Lung (tissue), 12 donors: ENCODE results near the gene POLR3H. TPM values are rescaled to one million over a fixed set of nuclear protein-coding genes. Genes with fewer than 3 reads are reported as not detected.
A peak's percentile ranks its signal among the peaks of the same experiment; 100 is the strongest.

Experiments
- ATAC-seq: fragments of 200-7000 bp; cut with Tn5 transposase; one replicate; pipeline ENCODE4 v1.9.1; 2020; ENCODE audit warnings: moderate number of reproducible peaks; ENCODE audit not compliant: insufficient read depth, low FRiP score
- DNase-seq, 3 donors: peaks; one replicate each; pipeline ENCODE4 v3.0.0-alpha.2; 2013 to 2017
- H3K27ac ChIP-seq, 2 donors: one replicate each; pipeline ENCODE4 v1.5.1; 2013; ENCODE audit warnings: mild to moderate bottlenecking in 2 of 2, moderate library complexity in 2 of 2, control low read depth in 1 of 2, inconsistent platforms in 1 of 2, low read depth in 1 of 2, low read length in 1 of 2
- H3K27me3 ChIP-seq, 3 donors: one replicate each; pipeline ENCODE4 v1.5.1; 2013; ENCODE audit warnings: low read length in 2 of 3; ENCODE audit not compliant: control insufficient read depth in 3 of 3, insufficient read depth in 3 of 3
- H3K36me3 ChIP-seq, 4 donors: one replicate each; pipeline ENCODE4 v1.5.1; 2013; ENCODE audit warnings: low read length in 4 of 4, mild to moderate bottlenecking in 1 of 4, moderate library complexity in 1 of 4; ENCODE audit not compliant: control insufficient read depth in 4 of 4, insufficient read depth in 4 of 4
- H3K4me1 ChIP-seq, 5 donors: one replicate each; pipeline ENCODE4 v1.5.1; 2013; ENCODE audit warnings: low read length in 5 of 5, mild to moderate bottlenecking in 2 of 5, moderate library complexity in 1 of 5; ENCODE audit not compliant: control insufficient read depth in 5 of 5, insufficient read depth in 5 of 5
- H3K4me3 ChIP-seq: one replicate; pipeline ENCODE4 v1.5.1; 2013; ENCODE audit warnings: mild to moderate bottlenecking, control low read depth, moderate library complexity
- H3K9ac ChIP-seq, 2 donors: one replicate each; pipeline ENCODE4 v1.5.1; 2013; ENCODE audit warnings: low read length in 2 of 2, control low read depth in 1 of 2; ENCODE audit not compliant: insufficient read depth in 1 of 2
- H3K9me3 ChIP-seq, 4 donors: one replicate each; pipeline ENCODE4 v1.5.1; 2013; ENCODE audit warnings: low read length in 3 of 4, mild to moderate bottlenecking in 1 of 4, moderate library complexity in 1 of 4; ENCODE audit not compliant: control insufficient read depth in 4 of 4, insufficient read depth in 3 of 4
- CTCF ChIP-seq: IDR thresholded peaks from 2 replicates; pipeline ENCODE4 v1.5.1; 2012; ENCODE audit warnings: mild to moderate bottlenecking; ENCODE audit errors: control extremely low read depth, extremely low read depth
- WGBS, 2 donors: extraction: QIAGEN DNeasy Blood & Tissue Kit; methylation state at CpG; one replicate each; pipeline ENCODE4 v1.1.7; 2013; 5-methylcytosine and 5-hydroxymethylcytosine counted together
- polyA plus RNA-seq, 2 donors: library from polyadenylated mRNA; stranded (reverse); fragments of 200-250 nt; gene quantifications; one replicate each; pipeline ENCODE4 v1.2.1, GENCODE V29; 2013
- total RNA-seq, 2 donors: library from RNA; depleted of rRNA in 1 of 2; stranded (reverse); fragments of >200 nt in 1 of 2; gene quantifications; one replicate each; pipeline ENCODE4 v1.2.1, GENCODE V29; 2014 to 2021
- donor health status: control.
- donor health status: control.
- donor health status: Bipolar disorder and iron deficiency.
- donor health status: healthy.
- donor health status: DM: yes; HTN: yes; CAD: no.

The POLR3H gene
- total and polyA plus RNA-seq, 4 donors, result 12.1 to 65.9 (median 39.8) TPM

GRCh38 chr22:41540365-41540764 lies 3.9 kb downstream of the POLR3H start:
- Histone ChIP-seq H3K4me1 (peaks cover 0 to 13% (median 9%) of the 10 kb centered on the region in 5 donors), H3K9me3 (no peaks in the 10 kb centered on the region), H3K27ac (no peak overlapping the region), H3K4me3 (no peak overlapping the region), H3K36me3 (peaks cover 0 to 19% (median 5%) of the 10 kb centered on the region in 4 donors), H3K27me3 (no peaks in the 10 kb centered on the region), H3K9ac (peak overlapping the region in 1 of 2 donors; percentile 19)
- no peak for DNase-seq
- ATAC-seq, result no peak
- 95% methylated on average over 7 of the region's 7 CpGs for WGBS, 2 donors
- TF ChIP-seq CTCF, result no peak

GRCh38 chr22:41540006-41540315 lies 4.3 kb downstream of the POLR3H start:
- peaks cover 0 to 10% (median 8%) of the 10 kb centered on the region in 5 donors for H3K4me1 ChIP-seq
- H3K9me3 ChIP-seq, result no peaks in the 10 kb centered on the region
- H3K36me3 ChIP-seq, result peaks cover 0 to 21% (median 5%) of the 10 kb centered on the region in 4 donors
- ATAC-seq (no peak), DNase-seq (no peak)
- no peak overlapping the region for H3K27ac ChIP-seq
- 93 to 96% methylated on average over 3 of the region's 3 CpGs for WGBS, 2 donors
- H3K4me3 ChIP-seq, result no peak overlapping the region
- no peak for TF ChIP-seq CTCF
- no peak overlapping the region for H3K9ac ChIP-seq
- H3K27me3 ChIP-seq, result no peaks in the 10 kb centered on the region

GRCh38 chr22:41539146-41540005 lies 4.9 kb downstream of the POLR3H start:
- TF ChIP-seq CTCF, result no peak
- ATAC-seq (no peak), DNase-seq (no peak)
- H3K4me3 ChIP-seq, result no peak overlapping the region
- 81 to 87% methylated on average over 13 of the region's 13 CpGs for whole genome bisulfite sequencing, 2 donors
- peaks cover 0 to 7% (median 5%) of the 10 kb centered on the region in 5 donors for H3K4me1 ChIP-seq
- peaks cover 0 to 22% (median 5%) of the 10 kb centered on the region in 4 donors for H3K36me3 ChIP-seq
- H3K9ac ChIP-seq, result no peak overlapping the region
- no peak overlapping the region for H3K27ac ChIP-seq
- H3K9me3 ChIP-seq, result no peaks in the 10 kb centered on the region
- no peaks in the 10 kb centered on the region for H3K27me3 ChIP-seq

GRCh38 chr22:41538583-41538982 lies 5.7 kb downstream of the POLR3H start:
- WGBS, 2 donors, result 93 to 94% methylated on average over 8 of the region's 8 CpGs
- Histone ChIP-seq H3K9ac (no peak overlapping the region), H3K36me3 (peaks cover 0 to 26% (median 8%) of the 10 kb centered on the region in 4 donors), H3K27ac (no peak overlapping the region), H3K27me3 (no peaks in the 10 kb centered on the region), H3K9me3 (no peaks in the 10 kb centered on the region), H3K4me1 (peaks cover 0 to 7% (median 5%) of the 10 kb centered on the region in 5 donors), H3K4me3 (no peak overlapping the region)
- DNase-seq, result no peak
- no peak for ATAC-seq
- no peak for TF ChIP-seq CTCF
